BJ (cell line): Measurements from ENCODE around the gene APCDD1L. TPM values are rescaled to one million over a fixed set of nuclear protein-coding genes. Genes with fewer than 3 reads are reported as not detected.

Experiments
- CTCF ChIA-PET: fragments of 350-600 bp; formaldehyde crosslinking; extraction: SDS; loops from one replicate; lab custom pipeline; 2021; ENCODE audit warnings: antibody characterized with exemption, inconsistent platforms; lab: Yijun Ruan, JAX
- POLR2A ChIA-PET: fragments of 300-600 bp; sonication (Branson Sonifier 250); formaldehyde crosslinking; extraction: SDS; loops from one replicate; lab custom pipeline; 2021; ENCODE audit warnings: antibody characterized with exemption; lab: Charles Lee
- DNase-seq: peaks from one replicate; pipeline ENCODE4 v3.0.0-alpha.2; 2011; ENCODE audit warnings: low read depth
- H3K27me3 ChIP-seq: 2 replicates; pipeline ENCODE4 v1.6.0; 2011; ENCODE audit warnings: low read length; ENCODE audit not compliant: control insufficient read depth, insufficient read depth
- H3K36me3 ChIP-seq: 2 replicates; pipeline ENCODE4 v1.5.1; 2011; ENCODE audit warnings: low read length; ENCODE audit not compliant: control insufficient read depth, insufficient read depth
- H3K4me3 ChIP-seq: 2 replicates; pipeline ENCODE4 v1.5.1; 2011; ENCODE audit warnings: low read depth, mild to moderate bottlenecking, control low read depth, low read length
- polyA plus RNA-seq: library from polyadenylated mRNA; depleted of rRNA; stranded (reverse); fragments of >200 nt; gene quantifications from 2 replicates; pipeline ENCODE4 v1.2.3, GENCODE V29; 2011
- TF ChIP-seq, protein P1 (sequence below): IDR thresholded peaks from 2 replicates; pipeline ENCODE4 v1.5.1; 2011; ENCODE audit warnings: low read depth, mild to moderate bottlenecking, control low read depth, inconsistent platforms, low read length, moderate library complexity; ENCODE audit not compliant: insufficient read depth

APCDD1L gene
- polyA plus RNA-seq, 1 experiment = 2.5 TPM

DNA sequence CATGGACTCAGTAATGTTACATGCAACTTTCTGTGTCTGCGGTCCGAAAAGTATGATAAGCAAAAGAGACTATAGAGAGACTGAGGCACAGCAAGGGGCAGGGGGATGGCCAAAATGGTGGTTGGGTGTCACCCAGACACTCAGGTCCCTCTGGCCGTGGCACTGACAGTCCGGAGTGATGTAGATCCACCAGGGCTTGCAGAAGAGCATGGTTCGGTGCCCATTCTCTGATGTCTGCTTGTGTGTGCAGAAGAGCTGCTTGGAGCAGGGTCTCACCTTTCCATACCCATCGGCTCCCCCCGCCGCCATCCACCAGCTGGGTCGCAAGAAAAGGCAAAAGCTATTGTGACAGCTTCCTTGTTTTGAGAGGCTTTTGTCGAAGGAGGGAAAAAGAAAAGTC lies 6.6 kb upstream of the APCDD1L start:
- no peak for DNase-seq
- Histone ChIP-seq H3K36me3 (no peaks in the 10 kb centered on the region), H3K4me3 (no peak overlapping the region), H3K27me3 (no peaks in the 10 kb centered on the region)
- TF ChIP-seq, protein P1, sequence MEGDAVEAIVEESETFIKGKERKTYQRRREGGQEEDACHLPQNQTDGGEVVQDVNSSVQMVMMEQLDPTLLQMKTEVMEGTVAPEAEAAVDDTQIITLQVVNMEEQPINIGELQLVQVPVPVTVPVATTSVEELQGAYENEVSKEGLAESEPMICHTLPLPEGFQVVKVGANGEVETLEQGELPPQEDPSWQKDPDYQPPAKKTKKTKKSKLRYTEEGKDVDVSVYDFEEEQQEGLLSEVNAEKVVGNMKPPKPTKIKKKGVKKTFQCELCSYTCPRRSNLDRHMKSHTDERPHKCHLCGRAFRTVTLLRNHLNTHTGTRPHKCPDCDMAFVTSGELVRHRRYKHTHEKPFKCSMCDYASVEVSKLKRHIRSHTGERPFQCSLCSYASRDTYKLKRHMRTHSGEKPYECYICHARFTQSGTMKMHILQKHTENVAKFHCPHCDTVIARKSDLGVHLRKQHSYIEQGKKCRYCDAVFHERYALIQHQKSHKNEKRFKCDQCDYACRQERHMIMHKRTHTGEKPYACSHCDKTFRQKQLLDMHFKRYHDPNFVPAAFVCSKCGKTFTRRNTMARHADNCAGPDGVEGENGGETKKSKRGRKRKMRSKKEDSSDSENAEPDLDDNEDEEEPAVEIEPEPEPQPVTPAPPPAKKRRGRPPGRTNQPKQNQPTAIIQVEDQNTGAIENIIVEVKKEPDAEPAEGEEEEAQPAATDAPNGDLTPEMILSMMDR = no peak
- ChIA-PET CTCF (no interaction called here), POLR2A (no interaction called here)

DNA sequence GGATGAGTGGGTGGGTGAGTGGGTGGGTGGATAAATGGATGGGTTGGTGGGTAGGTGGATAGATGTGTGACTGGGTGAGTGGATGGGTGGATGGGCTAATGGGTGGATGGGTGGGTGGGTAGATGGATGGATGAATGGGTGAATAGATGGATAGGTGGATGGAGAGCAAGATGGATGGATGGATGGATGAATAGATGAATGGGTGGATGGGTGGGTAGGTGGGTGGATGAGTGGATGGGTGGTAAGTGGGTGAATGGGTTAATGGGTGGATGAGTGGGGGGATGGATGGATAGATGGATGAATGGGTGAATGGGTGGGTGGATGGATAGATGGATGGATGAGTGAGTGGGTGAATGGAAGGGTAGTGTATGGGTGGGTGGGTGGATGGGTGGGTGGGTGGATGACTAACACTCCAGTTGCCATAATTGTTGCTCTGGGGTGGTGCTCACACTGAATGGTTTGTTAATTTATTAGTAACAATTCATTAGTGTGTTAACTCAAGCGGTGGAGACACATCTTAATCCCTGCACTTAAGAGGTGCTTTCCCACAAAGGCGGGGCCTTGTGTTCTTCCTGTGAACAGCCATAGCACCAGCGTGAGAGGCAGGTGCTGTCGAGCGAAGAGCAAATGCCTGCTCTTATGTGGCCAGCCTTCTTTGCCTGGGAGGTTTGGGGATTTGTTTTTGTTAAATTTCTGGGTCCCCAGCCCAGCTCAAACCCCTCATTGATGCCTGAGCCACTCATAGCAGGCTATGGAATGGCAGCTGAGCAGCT lies 4.9 kb upstream of the APCDD1L start:
- CTCF ChIA-PET = no interaction called here
- POLR2A ChIA-PET = no interaction called here
- Histone ChIP-seq H3K36me3 (no peaks in the 10 kb centered on the region), H3K27me3 (no peaks in the 10 kb centered on the region), H3K4me3 (no peak overlapping the region)
- DNase-seq = no peak
- TF ChIP-seq, protein P1 = no peak

DNA sequence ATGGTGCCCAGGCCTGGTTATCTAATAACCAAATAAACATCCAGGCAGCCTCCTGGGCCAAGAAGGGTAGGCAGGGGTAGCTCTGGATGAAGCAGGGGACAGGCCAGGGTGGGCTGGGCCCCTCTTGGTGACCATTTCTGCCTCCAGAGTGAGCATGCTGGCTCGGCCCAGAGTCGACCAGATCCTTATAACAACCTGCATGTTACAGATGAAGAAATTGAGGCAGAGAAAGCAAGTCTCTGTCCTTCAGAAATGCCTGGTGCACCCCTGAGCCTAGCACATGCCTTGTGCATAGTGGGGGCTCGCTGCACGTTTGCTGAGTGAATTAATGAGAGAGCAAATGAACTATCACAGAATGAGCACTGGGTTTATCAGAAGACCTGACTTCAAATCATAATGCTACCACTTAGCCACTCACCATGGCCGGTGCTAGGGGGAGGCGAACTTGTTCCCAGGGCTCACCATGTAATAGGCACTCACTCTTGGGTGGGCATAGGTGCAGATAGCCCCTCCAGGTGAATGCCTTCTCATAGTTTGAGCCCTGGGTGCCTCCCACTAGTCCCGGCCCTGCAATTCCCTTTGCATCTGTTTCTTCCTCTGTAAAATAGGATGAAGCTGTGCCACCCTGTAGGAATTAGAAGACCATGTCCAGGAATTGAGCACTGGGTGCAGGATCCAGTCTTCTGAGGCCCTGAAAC lies 3.8 kb upstream of the APCDD1L start:
- TF ChIP-seq, protein P1 = no peak
- no peaks in the 10 kb centered on the region for H3K27me3 ChIP-seq
- POLR2A ChIA-PET = no interaction called here
- H3K36me3 ChIP-seq = no peaks in the 10 kb centered on the region
- DNase-seq = no peak
- CTCF ChIA-PET = interaction anchor here (0.9 kb wide), 1 partner anchor 137 kb away, joined by 3 read pairs; no protein-coding TSS in a partner anchor
- H3K4me3 ChIP-seq = no peak overlapping the region

DNA sequence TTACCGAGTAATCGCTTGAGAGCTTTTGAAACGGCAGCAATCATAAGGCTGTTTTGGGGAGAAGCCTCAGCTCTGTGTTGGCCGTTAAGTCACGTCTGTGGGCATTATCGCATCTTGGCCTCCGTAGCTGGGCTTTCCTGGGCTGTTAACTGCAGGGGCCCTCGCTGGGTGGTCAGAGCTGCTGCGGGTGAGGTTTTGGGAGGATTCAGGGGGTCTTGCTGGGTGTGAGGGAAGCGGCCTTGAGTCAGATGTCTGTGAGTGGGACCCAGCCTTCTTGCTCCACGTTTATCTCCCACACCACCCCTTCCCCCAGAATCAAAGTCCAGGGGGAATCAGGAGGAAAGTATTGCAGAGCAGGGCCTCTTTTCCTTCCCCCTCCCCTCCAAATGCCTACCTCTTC lies 3.2 kb upstream of the APCDD1L start:
- H3K27me3 ChIP-seq = no peaks in the 10 kb centered on the region
- H3K4me3 ChIP-seq = no peak overlapping the region
- ChIA-PET POLR2A (no interaction called here), CTCF (interaction anchor here (0.9 kb wide), 1 partner anchor 138 kb away, joined by 3 read pairs; no protein-coding TSS in a partner anchor)
- DNase-seq = no peak
- H3K36me3 ChIP-seq = no peaks in the 10 kb centered on the region
- TF ChIP-seq, protein P1 = no peak
